A673 (cell line): Measurements from ENCODE around the gene TNFRSF14. TPM values are rescaled to one million over a fixed set of nuclear protein-coding genes. Genes with fewer than 3 reads are reported as not detected.

ENCODE experiments used
- BruUV-seq: library from RNA; stranded (reverse); fragments of 400-500 nt; replicated peaks from 2 replicates; lab custom pipeline; 2021; lab: Mats Ljungman, UMichigan
- CTCF ChIA-PET: fragments of 300-600 bp; sonication (Branson Sonifier 250); formaldehyde crosslinking; loops from one replicate; lab custom pipeline; 2022; ENCODE audit warnings: antibody characterized with exemption; lab: Charles Lee
- POLR2A ChIA-PET: fragments of 300-600 bp; sonication (Branson Sonifier 250); formaldehyde crosslinking; loops from one replicate; lab custom pipeline; 2022; ENCODE audit warnings: antibody characterized with exemption; ENCODE audit not compliant: low non-redundant PET; lab: Charles Lee
- DNase-seq: peaks from one replicate; pipeline ENCODE4 v3.0.0-alpha.2; 2015; ENCODE audit warnings: low spot score
- H3K27ac ChIP-seq: fragments of 200-600 bp; sonication (generic); 2 replicates; pipeline ENCODE4 v1.5.1; 2016; ENCODE audit warnings: mixed run types, low read depth, mild to moderate bottlenecking, mixed read lengths, antibody characterized with exemption, low read length; ENCODE audit not compliant: poor library complexity, severe bottlenecking
- H3K27me3 ChIP-seq: fragments of 200-600 bp; sonication (generic); replicated peaks from 2 replicates; pipeline ENCODE4 v1.6.1; 2017; ENCODE audit warnings: mixed run types, low read depth, mild to moderate bottlenecking, mixed read lengths, antibody characterized with exemption, low read length; ENCODE audit not compliant: insufficient read depth, poor library complexity
- H3K36me3 ChIP-seq: fragments of 200-600 bp; sonication (generic); 2 replicates; pipeline ENCODE4 v1.6.1; 2016; ENCODE audit warnings: mixed run types, mild to moderate bottlenecking, mixed read lengths, antibody characterized with exemption, low read length; ENCODE audit not compliant: insufficient read depth, poor library complexity, severe bottlenecking
- H3K4me1 ChIP-seq: fragments of 200-600 bp; sonication (generic); 2 replicates; pipeline ENCODE4 v1.6.1; 2017; ENCODE audit warnings: mixed run types, mild to moderate bottlenecking, mixed read lengths, antibody characterized with exemption, low read length; ENCODE audit not compliant: insufficient read depth, poor library complexity, severe bottlenecking
- H3K4me3 ChIP-seq: fragments of 200-600 bp; sonication (generic); 2 replicates; pipeline ENCODE4 v1.5.1; 2016; ENCODE audit warnings: low read depth, mixed run types, mild to moderate bottlenecking, mixed read lengths, low read length; ENCODE audit not compliant: poor library complexity, severe bottlenecking
- H3K9me3 ChIP-seq: fragments of 200-600 bp; sonication (generic); 2 replicates; pipeline ENCODE4 v1.6.1; 2016; ENCODE audit warnings: mixed run types, low read depth, mild to moderate bottlenecking, mixed read lengths, antibody characterized with exemption, low read length; ENCODE audit not compliant: poor library complexity, severe bottlenecking
- CTCF ChIP-seq: fragments of 300-800, 200-600 bp; sonication (generic); conservative IDR thresholded peaks from 2 replicates; pipeline ENCODE4 v1.5.1; 2017; ENCODE audit warnings: low read depth, mild to moderate bottlenecking, antibody characterized with exemption, low read length, moderate library complexity, mixed read lengths
- EZH2 ChIP-seq: fragments of 200-600 bp; sonication (generic); IDR thresholded peaks from 2 replicates; pipeline ENCODE4 v1.6.1; 2017; ENCODE audit warnings: borderline replicate concordance, low read depth, mild to moderate bottlenecking, mixed read lengths, antibody characterized with exemption, low read length; ENCODE audit not compliant: poor library complexity, severe bottlenecking
- intact Hi-C: fragments of 100-400 bp; cut with micrococcal nuclease; formaldehyde crosslinking; loops from one replicate; pipeline ENCODE4 v1.10.0; 2022; ENCODE audit not compliant: unreplicated experiment
- total RNA-seq: library from RNA; stranded (reverse); gene quantifications from 2 replicates; pipeline ENCODE4 v1.2.3, GENCODE V29; 2021

TNFRSF14 gene
- total RNA-seq, 1 experiment from 2014 or later, result 4.6 TPM

DNA sequence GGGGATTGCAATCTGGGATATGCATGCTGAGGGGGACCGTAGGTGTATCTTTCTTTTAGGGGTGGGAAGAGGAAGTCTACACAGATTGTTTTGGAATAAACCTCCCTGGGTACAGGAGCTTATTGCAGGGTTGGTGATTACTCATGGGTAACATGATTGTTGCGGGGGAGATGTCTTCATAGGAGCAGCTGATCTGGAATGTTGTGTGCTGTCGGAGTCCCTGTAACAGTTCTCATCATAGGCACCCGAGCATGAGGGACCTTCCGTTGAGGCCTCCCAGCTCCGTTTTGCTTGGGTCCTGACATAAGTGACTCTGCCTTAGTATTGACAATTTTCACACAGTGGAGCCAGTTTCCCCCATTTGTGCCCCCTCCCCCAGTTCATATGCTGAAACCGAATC is 26.2 kb downstream of the TNFRSF14 start:
- CTCF ChIA-PET, result no interaction called here

GRCh38 chr1:2583331-2583791 is 27.2 kb downstream of the TNFRSF14 start:
- POLR2A ChIA-PET, result no interaction called here

More for the DNA sequence above, 26.2 kb downstream of the TNFRSF14 start:
- intact Hi-C loops, result no loop called here
- H3K27me3 ChIP-seq, result no peaks in the 10 kb centered on the region
- BruUV-seq, result no TSS peak
- no peak for DNase-seq
- H3K36me3 ChIP-seq, result no peaks in the 10 kb centered on the region
- TF ChIP-seq EZH2 (no peak), CTCF (no peak)
- H3K27ac ChIP-seq, result no peak overlapping the region
- POLR2A ChIA-PET, result no interaction called here
- H3K9me3 ChIP-seq, result no peaks in the 10 kb centered on the region
- no peak overlapping the region for H3K4me3 ChIP-seq
- peaks cover 7% of the 10 kb centered on the region for H3K4me1 ChIP-seq

GRCh38 chr1:2583871-2584351 is 27.7 kb downstream of the TNFRSF14 start:
- intact Hi-C loops, result no loop called here
- H3K9me3 ChIP-seq, result no peaks in the 10 kb centered on the region
- H3K36me3 ChIP-seq, result no peaks in the 10 kb centered on the region
- no peak overlapping the region for H3K27ac ChIP-seq
- H3K4me1 ChIP-seq, result peaks cover 7% of the 10 kb centered on the region
- CTCF ChIA-PET, result no interaction called here
- H3K4me3 ChIP-seq, result no peak overlapping the region
- BruUV-seq, result no TSS peak
- POLR2A ChIA-PET, result no interaction called here
- TF ChIP-seq CTCF (no peak), EZH2 (no peak)
- DNase-seq, result no peak
- H3K27me3 ChIP-seq, result no peaks in the 10 kb centered on the region

More at GRCh38 chr1:2583331-2583791, 27.2 kb downstream of the TNFRSF14 start:
- Histone ChIP-seq H3K4me3 (no peak overlapping the region), H3K36me3 (no peaks in the 10 kb centered on the region), H3K27me3 (no peaks in the 10 kb centered on the region), H3K27ac (no peak overlapping the region), H3K9me3 (no peaks in the 10 kb centered on the region), H3K4me1 (peaks cover 7% of the 10 kb centered on the region)
- no TSS peak for BruUV-seq
- CTCF ChIA-PET, result no interaction called here
- no peak for DNase-seq
- no peak for TF ChIP-seq EZH2
- no peak for TF ChIP-seq CTCF
- intact Hi-C loops, result no loop called here
